GM04503 (cell line): ENCODE data around the gene RPL22.
"Not testable (repeated sequence)": the region's sequence is repeated elsewhere in the genome, so short reads cannot be mapped to it uniquely, and the experiment has no call there.

Experiments used
- DNase-seq: peaks from one replicate; pipeline ENCODE4 v3.0.0-alpha.2; 2012; ENCODE audit warnings: low read depth

Gene RPL22

GRCh38 chr1:6233376-6233775 is 34.0 kb upstream of the RPL22 start:
- no peak for DNase-seq

DNA sequence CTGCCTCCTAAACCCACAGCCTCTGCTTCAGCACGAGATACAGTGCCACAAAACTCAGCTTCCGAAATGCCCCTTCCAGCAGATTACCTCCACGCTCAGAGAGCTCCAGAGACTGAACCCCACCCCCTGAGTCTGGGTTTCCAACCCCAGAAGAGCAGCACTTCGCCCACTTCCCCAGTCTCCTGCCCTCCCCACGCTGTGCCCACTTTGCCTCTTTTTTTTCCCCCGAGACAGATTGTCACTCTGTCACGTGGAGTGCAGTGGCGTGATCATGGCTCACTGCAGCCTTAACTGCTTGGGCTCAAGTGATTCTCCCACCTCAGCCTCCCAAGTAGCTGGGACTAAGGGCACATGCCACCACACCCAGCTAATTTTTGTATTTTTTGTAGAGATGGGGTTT is 26.3 kb upstream of the RPL22 start:
- DNase-seq = no peak

- DNase-seq = no peak
Measured at GRCh38 chr1:6224718-6225117, 25.3 kb upstream of the RPL22 start.

DNA sequence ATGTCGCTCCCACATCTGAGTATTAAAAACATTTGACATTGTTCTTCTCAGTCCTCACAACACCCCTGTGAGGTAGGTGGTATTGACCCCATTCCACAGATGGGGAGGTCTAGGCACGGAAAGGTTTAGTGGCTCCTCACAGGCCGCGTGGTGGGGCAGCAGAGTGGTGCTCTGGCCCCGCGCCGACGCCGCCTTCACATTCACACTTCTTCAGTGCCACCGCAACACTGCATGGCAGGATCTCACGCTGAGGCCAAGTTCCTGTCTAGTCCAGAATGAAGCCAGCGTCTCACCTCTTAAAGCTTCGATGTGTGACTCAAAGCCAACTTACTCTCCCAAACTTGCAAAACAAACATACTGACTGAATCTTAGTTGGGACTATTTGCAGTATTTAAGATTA is 24.2 kb upstream of the RPL22 start:
- no peak for DNase-seq

DNA sequence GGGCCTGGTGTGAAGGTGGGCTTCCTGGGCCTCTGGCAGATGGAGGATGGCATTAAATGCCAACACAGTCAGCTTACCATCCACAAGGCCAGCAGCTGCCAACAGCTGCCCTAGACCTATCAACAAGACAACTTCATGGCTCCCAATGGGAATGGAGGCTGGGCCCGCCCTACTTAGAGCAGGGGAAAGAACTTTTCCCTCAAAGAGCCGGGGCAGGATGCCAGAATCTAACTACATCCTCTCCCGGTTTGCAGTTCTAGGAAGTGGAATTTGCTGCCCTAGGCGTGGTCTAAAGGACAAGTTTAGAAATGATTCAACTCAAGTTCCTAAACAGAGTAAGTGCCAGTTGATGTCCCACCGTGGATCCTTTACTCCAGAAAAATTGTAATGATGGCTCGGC is 23.2 kb upstream of the RPL22 start:
- no peak for DNase-seq

GRCh38 chr1:6221210-6221784 is 21.9 kb upstream of the RPL22 start:
- no peak for DNase-seq

- no peak for DNase-seq
Measured at GRCh38 chr1:6220236-6220635, 20.8 kb upstream of the RPL22 start.

- not testable (repeated sequence) for DNase-seq
Measured at GRCh38 chr1:6219641-6220040, 20.2 kb upstream of the RPL22 start.

DNA sequence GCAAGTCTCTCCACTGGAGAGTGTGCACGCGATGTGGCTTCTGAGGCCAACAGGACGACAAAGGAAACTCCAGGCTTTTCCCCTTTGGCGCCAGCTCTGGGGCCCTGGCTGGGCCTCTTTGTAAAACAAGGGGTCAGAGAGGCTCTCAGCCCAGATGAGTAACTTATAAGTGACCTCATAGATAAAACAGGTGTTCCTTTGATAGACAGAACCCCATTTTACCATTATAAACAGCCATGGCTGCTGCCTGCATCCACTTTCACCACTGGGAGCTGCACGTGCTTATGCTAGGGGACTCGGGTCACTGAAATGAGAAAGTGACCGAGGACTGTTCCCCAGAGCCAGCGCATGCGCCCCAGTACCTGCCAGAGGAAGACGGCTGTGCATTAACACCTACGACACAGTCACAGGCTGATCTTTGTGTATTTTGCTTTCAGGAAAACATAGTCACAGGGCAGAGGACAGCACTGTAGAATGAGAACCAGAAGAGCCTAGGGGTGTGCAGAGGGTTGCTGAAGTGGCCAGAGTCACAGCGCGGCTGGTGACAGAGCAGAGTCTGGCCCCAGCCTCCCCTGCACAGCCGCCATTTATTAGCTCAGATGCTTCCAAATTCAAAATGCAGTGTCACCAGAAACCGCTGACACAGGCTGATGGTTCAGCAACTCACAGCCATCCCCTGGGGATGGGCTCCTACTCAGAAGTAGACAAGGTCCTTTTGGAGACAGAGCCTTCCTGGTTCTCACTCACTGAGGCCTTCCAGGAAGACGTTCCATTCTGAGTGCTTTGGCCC is 19.2 kb upstream of the RPL22 start:
- no peak for DNase-seq

DNA sequence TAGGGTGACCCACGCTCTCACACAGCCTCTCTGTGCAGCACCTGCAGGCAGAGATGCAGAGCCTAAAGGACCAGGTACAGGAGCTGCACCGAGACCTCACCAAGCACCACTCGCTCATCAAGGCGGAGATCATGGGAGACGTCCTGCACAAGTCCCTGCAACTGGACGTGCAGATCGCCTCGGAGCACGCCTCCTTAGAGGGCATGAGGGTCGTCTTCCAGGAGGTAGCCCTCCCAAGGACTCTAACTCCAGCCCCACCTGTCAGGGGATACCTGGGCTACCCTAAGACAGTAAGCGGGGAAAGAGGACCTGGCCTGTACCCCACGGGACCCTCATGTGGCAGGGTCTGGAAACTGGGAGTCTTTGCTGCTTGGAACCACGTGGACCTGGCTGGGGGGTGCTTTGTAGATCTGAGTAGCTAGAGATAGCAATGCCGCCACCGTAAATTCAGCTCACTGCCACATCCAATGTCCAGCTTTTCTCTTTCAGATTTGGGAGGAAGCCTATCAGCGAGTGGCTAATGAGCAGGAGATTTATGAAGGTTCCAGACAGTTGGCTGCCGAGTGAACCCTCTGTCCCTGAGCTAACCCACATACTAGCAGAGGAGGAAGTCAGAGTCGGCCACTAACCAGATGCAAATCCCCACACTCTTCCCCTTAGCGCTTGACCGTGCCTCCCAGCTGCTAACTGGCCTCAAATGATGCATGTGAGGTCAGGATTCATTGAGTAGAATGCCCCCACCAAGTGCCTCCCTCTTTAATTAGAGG is 13.0 kb upstream of the RPL22 start:
- DNase-seq = no peak

- no peak for DNase-seq
Measured at GRCh38 chr1:6211731-6212130, 12.3 kb upstream of the RPL22 start.

- DNase-seq = no peak
Measured at GRCh38 chr1:6210591-6211355, 11.4 kb upstream of the RPL22 start.

DNA sequence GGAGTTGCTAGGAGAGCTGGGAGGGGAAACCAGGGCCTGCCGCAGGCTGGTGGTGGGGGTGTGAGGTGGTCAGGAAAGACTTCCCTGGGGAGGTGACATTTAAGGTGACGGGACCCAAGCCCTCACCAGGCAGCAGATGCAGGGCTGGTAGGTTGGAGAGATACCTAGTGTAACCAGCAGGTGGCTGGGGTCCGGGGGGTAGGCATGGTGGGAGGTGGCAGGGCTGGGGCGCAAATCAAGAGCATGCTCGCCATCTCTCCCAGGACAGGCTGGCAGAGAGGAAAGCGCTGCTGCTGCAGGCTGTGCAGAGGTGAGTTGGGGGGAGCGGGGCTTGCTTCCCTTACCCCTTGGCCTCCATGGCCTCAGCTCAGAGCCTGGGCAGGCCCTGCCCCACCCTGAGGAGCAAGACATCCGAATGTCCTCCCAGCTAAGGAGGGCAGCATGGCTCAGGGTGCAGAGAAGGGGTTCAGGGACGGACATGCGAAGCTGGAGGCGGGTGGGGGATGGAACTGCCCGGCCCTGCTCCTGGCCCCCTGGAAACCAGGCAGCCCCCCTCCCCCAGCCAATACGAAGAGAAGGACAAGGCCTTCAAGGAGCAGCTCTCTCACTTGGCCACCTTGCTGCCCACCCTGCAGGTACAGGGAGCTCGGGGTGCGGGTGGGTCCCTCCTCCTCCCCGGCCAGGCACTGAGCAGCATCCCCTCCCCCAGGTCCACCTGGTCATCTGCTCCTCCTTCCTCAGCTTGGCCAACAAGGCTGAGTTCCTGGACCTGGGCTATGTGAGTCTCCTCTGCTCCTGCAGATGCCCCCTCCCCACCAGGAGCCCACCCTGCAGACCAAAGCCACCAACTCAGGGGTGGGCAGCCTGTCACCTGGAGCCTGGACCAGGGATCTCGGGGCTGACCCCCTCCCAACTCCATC is 10.5 kb upstream of the RPL22 start:
- DNase-seq = no peak

DNA sequence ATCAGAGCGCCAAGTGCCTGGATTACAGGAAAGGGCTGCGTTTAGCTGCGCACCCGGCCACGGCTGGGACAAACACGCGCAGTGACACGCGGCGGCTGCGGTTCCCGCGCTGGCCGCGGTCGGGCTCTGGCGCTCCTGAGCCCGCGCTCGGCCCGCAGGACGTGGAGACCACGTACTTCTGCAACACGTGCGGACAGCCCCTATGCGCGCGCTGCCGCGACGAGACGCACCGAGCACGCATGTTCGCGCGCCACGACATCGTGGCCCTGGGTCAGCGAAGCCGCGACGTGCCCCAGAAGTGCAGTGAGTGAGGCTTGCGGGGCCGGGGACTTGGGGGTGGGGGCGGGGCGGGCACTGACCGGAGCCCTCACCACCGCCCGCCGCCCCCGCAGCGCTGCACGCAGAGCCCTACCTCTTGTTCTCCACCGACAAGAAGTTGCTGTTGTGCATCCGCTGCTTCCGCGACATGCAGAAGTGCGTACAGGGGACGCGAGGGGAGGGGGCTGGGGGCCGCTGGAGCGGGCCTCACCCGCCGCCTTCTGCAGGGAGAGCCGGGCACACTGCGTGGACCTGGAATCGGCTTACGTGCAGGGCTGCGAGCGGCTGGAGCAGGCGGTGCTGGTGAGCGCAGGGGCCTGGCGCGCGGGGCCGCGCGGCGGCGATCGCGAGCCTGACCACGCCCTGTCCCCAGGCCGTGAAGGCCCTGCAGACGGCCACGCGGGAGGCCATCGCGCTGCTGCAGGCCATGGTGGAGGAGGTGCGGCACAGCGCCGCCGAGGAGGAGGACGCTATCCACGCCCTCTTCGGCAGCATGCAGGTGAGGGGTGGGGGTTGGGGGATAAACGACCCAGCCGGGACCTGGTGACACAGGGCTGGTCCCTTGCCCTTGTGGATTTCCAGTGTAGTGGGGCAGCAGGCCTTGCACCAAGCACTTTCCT is 9.6 kb upstream of the RPL22 start:
- DNase-seq = no peak

- no peak for DNase-seq
Measured at GRCh38 chr1:6207921-6208320, 8.5 kb upstream of the RPL22 start.

GRCh38 chr1:6207075-6207885 is 7.9 kb upstream of the RPL22 start:
- no peak for DNase-seq

DNA sequence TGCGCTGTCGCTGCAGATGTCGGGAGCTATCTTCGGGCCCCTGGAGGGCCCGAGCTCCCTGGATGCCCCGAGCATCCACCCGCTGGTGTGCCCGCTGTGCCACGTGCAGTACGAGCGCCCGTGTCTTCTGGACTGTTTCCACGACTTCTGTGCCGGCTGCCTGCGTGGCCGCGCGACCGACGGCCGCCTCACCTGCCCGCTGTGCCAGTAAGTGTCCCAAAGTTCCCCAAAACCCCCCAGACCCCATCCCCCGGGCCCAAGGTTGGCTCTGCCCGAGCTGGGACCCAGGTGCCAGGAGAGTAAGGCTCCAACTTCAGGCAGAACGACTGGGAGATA is 7.1 kb upstream of the RPL22 start:
- DNase-seq = no peak

GRCh38 chr1:6205849-6206519 is 6.6 kb upstream of the RPL22 start, which contains the start of gene RNF207:
Gene RNF207, plus strand, starts transcription at chr1:6206119. Its CDS starts 417 bp downstream, at chr1:6206536.
- no peak for DNase-seq

- no peak for DNase-seq
Measured at GRCh38 chr1:6202256-6202655, 2.9 kb upstream of the RPL22 start.
